DLD1 (cell line): Measurements from ENCODE around the gene GPR37.

Source experiments
- in situ Hi-C: cut with HindIII; loops from 2 replicates; pipeline ENCODE4 v1.10.0; 2017; ENCODE audit warnings: low sequenced_read_pairs

GPR37 gene

DNA sequence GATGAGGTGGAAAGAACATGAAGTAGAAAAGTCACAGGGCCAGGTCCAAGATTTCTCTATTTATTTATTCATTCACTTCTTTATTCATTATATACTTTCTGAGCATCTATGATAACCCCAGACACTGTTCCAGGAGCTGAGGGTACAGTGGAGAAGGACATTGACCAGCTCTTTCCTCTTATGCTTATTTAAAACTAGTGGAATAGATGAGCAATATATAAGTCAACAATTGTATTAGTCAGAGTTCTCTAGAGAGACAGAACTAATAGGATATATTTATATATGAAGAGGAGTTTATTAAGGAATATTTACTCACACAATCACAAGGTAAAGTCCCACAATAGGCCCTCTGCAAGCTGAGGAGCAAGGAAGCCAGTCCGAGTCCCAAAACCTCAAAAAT is 15.0 kb upstream of the GPR37 start:
- in situ Hi-C loops = no loop called here

DNA sequence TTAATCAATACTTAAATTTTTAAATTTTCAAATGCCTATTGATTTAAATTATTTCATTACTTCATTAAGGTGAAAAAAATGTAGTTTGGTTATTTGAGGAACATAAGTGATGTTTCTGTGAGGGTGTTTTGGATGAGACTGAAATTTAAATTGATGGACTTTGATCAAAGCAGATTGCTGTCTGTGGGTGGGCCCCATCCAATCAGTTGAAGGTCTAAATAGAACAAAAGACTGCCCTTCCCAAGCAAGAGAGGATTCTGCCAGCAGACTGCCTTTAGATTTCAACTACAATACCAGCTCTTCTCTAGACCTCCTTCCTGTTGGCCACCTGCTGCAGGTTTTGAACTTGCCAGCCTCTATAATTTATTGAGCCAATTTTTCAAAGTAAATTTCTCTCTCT is 14.5 kb upstream of the GPR37 start:
- in situ Hi-C loops = no loop called here

DNA sequence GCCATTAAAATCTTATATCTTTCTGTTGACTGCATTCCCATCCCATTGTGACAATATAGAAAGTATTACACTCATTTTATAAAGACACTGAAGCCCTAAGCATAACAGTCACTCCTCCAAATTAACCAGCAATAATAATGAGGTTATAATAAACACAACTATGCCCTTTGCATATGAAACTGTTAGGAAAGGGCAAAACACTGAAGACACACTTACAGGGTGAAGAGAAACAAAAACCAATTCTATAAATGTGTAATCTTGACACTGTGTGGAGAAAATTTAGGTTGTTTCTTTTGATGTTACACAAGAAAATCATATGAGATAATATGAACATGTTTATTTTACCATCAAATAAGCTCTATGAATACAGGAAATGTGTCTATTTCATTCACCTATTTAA is 14.0 kb upstream of the GPR37 start:
- in situ Hi-C loops = no loop called here

DNA sequence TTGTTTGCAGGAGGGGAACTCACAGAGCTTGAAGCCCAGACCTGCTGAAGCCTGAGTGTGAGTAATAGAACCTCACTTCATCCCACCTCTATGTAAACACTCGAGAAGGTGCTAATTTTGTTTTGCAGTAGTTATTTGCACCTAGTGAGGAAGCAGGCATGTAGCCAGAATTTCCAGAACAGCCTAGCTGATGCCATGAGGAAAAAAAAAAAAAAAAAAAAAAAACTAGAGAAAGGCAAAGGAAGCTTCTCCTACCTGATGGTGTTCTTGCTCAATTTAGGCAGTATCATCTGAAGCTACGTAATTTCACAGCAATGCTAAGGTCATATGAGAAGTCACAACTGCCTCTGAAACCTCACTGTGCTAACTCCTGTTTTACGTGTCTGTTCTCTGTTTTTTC is 13.6 kb upstream of the GPR37 start:
- in situ Hi-C loops = no loop called here

DNA sequence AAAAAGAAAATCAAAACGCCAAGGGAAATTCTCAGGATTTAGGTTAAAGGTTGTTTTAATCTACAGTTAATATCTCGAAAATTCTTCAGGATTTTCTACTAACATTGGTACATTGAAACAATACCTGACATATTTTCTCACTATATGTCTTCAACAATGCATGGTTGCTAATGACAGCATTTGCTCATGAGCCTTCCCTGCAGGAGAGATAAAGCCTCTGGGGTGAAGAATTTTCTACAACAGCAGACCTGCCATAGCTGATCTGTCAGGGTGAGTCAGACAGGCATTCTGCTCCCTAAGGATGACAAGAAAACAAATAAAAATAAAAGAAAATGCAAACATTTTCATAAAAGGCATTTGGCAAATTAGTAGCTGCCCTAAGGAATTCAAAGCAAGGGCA is 11.7 kb upstream of the GPR37 start:
- in situ Hi-C loops = no loop called here

DNA sequence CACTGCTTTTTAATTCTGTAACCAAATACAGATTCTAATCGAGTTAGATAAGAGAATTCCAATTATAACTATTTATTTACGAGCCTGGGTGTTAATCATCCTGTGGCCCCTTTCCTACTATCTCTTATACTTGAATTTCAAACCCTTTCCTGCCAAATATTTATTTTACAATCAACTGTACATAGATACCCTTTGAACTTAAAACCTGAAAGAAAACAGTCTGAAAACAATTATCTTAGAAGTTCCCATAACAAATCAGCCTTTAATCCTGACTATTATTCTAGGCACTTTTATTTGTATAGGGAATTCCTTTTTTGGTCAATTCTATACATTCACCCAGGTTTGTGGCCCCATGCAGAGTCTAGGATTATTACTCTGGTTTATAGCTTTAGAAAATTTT is 10.6 kb upstream of the GPR37 start:
- in situ Hi-C loops = no loop called here

DNA sequence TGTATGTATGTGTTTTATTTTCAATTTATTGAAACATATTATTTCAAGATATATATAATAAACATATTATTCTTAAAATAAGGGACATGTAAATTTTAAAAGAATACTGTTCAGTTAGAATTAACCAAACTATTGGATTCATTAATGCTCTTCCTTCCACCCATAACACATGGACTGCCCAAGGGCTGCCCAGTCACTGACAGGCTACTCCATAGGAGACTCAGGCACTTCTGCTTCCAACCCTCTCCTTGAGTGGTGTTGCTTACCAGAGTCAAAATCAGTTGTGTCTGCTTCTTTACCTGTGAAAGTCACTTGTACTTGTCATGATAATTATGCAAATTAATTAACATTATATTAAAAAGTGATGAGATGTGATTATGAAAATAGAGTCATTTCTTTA is 9.8 kb upstream of the GPR37 start:
- in situ Hi-C loops = no loop called here

DNA sequence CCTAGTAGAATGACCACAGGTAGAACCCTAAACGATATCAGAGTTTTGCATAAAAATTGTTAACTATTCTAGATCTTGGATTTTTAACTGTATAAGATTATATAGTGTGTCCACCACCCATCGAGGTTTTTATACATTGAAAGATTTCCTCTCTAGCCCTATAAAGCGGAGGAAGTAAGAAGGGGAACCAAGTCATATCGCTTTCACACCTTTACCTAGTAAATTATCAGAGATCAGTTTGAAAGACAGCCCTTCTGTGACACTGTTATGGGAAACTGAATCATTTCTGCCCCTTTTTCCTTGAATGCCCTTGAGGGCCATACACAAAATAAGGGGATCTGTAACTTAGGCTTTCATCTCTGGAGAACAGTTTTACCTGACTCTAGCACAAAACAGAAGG is 8.3 kb upstream of the GPR37 start:
- in situ Hi-C loops = no loop called here

DNA sequence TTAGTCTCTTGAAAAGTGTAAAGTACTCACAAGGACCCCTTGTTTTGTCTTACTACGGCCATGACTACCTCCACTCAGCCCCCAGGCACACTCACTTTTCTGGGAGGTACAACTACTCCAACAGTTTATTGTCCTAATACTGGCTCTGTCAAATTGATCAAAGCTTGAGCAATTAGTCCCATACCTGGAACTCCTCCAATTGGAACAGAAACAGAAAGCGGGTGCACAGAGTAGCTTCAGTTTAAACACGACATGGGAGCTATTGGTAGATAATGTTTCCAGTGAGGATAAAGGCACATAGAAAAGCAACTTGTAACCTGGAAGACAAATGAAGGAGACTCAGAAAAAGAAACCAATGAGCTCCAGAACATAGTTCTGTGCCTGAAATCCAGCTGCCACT is 7.7 kb upstream of the GPR37 start:
- in situ Hi-C loops = no loop called here

DNA sequence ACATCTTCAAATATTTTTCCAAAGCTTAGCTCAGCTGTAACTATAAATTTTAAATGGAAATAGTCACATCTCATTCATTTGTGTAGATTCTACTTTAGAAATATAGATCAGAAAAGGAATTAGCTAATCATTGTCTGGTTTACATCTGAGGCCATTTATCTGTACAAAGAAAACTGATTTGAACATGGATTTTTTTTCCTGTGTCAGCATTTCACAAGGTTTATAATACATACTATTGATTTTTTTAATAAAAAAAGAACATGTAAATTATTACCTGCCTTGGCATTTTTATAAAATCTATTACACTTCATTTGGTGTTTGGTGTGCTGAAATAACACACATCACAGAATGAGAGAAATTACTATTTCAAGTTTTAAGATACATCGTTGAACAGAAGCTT is 3.5 kb upstream of the GPR37 start:
- in situ Hi-C loops = no loop called here

DNA sequence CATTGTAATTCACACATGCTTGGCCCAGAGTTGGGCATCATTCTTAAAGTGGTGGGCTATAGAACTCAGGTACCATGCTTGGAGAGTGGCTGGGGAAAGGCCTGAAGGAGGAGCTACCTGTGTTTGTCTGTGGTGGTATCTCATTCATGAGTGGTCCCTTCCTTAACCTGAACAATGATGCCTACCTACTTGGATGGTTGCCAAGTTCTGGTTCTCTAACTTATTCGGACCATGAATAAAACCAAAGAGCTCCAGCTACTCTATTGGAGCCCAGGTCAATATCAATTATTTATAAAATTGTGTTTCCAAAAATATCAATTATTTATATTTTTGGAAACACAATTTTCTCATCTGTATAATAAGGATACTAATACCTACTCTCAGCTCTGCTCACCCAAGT is 2.9 kb upstream of the GPR37 start:
- in situ Hi-C loops = no loop called here

DNA sequence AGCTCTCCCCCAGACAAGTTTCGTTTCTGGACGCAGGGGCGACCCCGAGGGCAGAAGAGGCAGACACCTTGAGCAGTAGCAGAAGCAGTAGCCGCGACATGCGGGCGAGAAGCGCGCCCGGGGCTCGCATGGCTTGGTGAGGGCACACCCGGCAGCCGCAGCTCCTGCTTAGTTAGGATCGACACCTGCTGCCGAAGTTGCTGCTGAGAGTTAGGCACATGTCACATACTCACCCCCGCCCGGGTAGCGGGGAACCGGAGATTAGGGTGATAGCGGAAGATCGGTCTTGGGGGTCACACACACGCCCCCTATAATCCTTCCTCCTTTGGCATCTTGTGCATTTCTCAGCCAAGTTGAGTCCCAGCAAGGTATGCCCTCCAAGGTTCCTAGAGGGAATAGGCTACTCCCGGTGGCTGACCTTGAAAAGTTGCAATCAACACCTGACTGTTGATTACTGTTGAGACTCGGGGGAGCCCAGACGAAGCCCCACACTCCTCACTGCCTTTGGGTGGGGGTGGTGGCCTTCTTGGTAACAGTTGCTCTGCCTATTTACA is 668 bp downstream of the GPR37 start:
- in situ Hi-C loops = no loop called here

DNA sequence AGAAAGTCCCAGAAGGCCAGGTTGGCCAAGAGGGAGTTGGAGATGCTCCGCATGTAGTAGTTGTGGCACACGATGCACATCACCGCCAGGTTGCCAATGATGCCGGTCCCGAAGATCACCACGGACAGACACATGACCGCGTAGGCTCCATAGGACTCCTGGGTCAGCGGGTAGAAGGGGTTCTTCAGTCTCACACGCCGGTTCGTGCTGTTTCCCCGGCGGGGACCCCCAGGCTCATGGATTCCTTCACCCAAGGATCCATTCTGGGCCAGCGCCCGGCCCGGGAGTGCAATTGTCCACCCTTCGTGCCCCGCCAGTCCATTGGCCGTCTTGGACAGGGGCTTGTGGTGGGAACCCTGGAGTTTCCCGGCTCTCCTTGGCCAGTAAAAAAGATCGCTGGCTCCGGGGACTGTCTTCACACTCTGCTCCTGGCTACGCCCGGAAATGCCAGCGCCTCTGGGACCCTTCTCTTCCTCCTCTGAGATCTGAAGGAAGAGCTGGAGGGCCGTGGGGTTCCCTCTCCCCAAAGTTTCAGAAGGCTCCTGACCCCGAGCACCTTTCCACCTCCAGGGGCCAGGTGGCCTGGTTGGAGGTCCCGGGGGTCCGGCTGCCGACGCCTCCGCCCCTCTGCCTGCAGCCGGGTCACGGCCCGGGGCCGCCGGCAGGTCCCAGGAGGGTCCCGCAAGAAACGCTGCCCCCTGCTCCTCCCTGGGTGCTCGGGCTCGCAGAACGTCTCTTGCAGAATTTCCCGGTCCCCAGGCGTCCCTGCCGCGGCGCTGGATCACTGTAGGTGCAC is 1.3 kb downstream of the GPR37 start:
- in situ Hi-C loops = no loop called here

DNA sequence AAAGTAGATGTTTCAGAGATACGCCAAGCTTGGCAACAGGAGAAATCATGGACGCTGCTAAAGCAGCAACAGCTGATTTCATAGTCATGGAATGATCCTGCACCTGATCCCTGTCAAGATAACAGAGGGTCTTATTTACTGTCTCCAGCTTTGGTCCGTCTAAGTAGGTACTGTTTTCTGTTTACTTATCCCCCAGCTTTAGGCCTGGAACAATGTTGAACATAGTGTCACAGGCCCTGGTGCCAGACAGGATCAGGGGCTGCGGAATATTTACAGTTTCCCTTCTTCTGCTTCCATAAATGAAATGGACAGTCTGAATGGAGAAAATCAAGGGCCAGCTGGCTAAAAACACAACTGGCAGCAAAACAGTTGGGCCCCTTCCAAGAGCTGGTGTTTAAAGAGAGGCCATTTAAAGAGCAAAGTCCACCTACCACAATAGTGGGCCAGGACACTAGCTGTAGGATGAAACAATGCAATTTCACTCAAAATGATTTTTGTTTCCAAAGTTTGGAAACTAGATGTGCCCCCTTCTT is 2.9 kb downstream of the GPR37 start:
- in situ Hi-C loops = no loop called here

DNA sequence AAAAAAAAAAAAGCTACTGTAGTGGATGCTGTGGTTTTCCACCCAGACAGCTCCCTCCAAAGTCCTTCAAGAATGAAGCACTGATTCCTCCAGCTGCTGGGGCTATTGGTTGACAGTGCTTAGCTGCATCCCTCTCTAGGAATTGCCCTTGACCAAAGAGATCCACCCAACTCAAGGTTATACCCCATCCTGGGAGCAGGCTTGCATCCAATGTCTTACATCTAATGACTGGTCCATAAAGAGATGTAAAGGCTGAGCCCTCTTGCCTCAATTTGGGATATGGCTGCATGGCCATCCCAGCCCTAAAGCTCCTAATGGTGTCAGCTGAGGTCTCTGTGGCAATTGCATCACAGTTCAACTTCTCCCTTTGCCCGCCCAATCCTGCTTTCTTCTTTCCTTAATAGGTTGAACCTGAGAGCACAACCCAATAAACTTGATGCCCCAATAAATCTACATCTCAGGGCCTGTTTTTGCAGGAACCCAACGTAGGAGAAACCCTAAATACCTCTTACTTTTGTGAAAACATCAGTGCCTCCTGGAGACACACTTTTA is 4.4 kb downstream of the GPR37 start:
- in situ Hi-C loops = no loop called here

DNA sequence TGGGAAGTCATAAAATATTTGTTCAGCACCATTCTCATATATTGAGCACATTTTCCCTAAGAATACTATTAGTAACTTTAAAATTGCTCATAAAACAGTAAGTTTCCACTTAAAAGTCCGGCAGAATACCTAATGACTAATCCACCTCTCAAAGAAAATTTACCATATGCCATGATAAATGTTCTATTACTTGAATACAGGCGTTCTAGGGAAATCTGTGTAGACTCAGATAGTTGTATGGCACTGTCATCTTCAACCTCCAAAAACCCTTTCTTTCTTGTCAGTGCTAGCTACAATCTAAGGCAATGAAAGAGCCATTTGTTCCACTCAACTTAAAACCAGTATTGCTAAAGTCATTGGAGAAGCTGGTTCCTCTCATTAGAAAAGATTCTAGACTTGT is 7.3 kb downstream of the GPR37 start:
- in situ Hi-C loops = no loop called here

DNA sequence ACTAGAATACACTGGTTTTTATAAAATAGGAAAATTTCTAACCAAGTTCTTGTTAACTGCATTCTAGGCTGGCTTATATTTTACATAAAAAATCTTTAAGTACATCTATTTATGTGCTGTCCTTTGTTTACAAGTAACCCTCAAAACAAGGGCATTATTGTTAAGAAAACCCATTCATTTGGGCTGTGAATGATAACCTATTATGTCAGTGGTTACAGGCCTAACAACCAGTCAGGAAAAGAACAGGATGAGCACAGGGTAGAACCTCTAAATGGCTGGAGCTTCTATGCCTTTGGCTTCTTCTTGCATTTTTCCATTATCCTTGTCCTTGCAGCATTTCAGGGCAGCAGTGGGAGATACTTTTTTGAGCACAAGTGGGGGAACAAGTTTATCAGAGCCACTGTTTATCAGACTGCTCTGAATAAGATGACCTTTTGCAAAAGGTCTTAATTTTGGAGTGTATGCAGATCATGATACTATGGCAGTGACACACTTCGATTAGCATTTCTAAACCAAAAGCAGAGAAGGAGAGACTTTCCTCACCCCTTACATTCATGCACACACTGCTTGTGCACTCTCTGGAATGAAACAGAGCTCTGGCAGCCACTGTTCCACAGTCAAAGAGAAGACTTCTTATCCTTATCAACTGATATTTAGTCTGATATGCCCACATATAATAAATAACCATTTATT is 10.9 kb downstream of the GPR37 start:
- in situ Hi-C loops = no loop called here

DNA sequence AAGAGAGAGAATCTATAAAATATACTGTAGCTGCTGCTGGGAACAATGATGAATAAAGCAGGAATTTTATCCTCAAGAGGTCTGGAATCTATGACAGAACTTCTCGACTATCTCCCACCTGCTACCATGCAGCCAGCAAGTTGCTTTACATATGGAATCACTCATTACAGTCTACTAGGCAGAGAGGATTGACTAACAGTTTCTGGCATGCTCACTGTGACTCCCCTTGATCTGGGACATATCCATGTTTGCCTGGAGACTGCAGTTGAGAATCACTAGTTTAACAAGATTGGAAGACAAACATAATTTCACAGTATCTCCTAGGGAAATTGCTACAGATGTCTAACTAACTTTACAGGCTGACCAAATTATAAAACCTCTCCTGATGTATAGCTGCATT is 13.3 kb downstream of the GPR37 start:
- in situ Hi-C loops = no loop called here

DNA sequence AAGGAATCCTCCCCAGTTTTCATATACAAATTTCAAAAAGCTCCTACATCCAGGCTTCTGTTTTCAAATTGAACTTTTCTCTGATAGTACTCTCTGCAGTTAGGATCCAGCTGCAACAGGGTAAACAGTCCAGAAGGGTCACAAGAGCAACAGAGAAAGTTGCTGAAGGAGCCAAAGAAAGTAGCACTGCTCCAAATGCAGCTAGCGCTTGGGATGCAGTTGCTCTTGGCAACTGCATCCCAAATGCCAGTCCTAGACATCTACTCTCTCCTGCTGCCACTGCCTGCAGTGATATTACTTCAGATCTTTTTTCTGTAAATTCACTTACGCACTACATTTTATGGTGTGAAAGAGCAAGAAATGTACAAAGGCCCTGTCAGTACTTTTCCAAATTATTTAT is 14.6 kb downstream of the GPR37 start:
- in situ Hi-C loops = no loop called here

DNA sequence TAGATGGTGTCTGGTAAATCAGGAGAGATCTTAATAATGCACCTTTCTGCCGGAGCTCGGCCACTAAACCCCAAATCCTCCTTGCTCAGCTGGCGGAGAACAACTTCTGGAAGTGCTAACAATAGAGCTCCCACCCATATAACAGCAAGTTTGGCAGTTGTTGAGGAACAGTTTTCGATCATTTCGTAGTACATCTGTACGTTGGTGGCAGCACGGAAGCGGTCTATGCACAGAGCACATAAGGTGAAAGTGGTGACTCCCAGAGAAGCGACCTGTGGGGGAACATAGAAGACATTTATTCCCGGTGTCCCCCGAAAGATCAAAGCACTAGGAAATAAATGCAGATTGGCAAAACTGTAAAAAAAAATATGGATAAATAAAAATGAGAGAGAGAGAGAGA is 18.5 kb downstream of the GPR37 start:
- in situ Hi-C loops = no loop called here

DNA sequence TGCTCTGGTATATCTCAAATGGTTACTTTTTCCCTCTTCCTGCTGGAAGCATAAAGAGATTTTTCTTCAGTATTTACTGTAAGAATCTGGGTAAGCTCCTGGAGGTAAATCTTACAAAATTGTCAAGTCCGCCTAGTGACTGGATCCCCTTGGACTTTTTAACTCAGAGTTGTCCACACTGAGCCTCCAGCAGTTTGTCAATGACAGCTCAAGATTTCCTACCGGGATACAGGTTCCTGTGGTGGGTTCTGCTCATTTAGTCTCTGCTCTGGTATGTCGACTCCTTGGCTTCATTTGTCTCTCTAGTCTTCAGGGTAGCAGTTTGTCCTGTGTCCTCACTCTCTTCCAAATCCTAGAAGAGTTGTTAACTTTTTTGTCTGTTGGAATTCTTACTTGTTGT is 27.0 kb downstream of the GPR37 start:
- in situ Hi-C loops = no loop called here

DNA sequence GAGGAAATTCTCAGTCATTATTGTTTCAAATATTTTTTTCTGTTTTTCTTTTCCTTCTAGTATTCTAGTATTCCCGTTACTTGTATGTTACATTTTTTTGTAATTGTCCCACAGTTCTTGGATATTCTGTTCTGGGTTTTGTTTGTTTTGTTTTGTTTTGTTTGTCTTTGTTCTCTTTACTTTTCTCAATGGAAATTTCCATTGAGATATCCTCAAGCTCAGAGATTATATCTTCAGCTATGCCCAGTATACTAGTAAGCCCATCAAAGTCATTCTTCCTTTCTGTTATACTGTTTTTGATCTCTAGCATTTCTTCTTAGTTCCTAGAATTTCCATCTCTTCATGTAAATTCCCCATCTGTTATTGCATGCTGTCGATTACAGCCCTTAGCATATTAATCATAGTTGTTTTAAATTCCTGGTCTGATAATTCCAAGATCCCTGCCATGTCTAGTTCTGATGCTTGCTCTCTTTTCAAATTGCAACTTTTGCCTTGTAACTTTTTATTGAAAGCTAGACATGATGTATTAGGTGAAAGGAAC is 27.8 kb downstream of the GPR37 start:
- in situ Hi-C loops = no loop called here
